Neural progenitor cell (in vitro differentiated cells): ENCODE measurements around the gene PGAP3. TPM values are rescaled to one million over a fixed set of nuclear protein-coding genes. Genes with fewer than 3 reads are reported as not detected.

Experiments used
- DNase-seq: peaks from one replicate; pipeline ENCODE4 v3.0.0-alpha.2; 2016; ENCODE audit warnings: low spot score
- H2AFZ ChIP-seq: fragments of 200-600 bp; sonication (generic); replicated peaks from 2 replicates; pipeline ENCODE4 v1.6.1; 2016; ENCODE audit warnings: antibody characterized with exemption
- H3F3A ChIP-seq: fragments of 200-600 bp; sonication (generic); 2 replicates; pipeline ENCODE4 v1.6.1; 2016; ENCODE audit warnings: antibody characterized with exemption, low read depth
- H3K27ac ChIP-seq: fragments of 200-600 bp; sonication (generic); 2 replicates; pipeline ENCODE4 v1.5.1; 2016; ENCODE audit warnings: mild to moderate bottlenecking
- H3K27me3 ChIP-seq: fragments of 200-600 bp; sonication (generic); 2 replicates; pipeline ENCODE4 v1.6.1; 2016; ENCODE audit warnings: mild to moderate bottlenecking, moderate library complexity
- H3K36me3 ChIP-seq: fragments of 200-600 bp; sonication (generic); 2 replicates; pipeline ENCODE4 v1.5.1; 2016
- H3K4me1 ChIP-seq: fragments of 200-600 bp; sonication (generic); 2 replicates; pipeline ENCODE4 v1.6.1; 2016; ENCODE audit warnings: mixed run types
- H3K4me2 ChIP-seq: fragments of 200-600 bp; sonication (generic); 2 replicates; pipeline ENCODE4 v1.6.1; 2016
- H3K4me3 ChIP-seq: fragments of 200-600 bp; sonication (generic); 2 replicates; pipeline ENCODE4 v1.5.1; 2016
- H3K79me2 ChIP-seq: fragments of 200-600 bp; sonication (generic); 2 replicates; pipeline ENCODE4 v1.6.1; 2016; ENCODE audit warnings: low read depth
- H3K9ac ChIP-seq: fragments of 200-600 bp; sonication (generic); 2 replicates; pipeline ENCODE4 v1.6.1; 2016
- H3K9me3 ChIP-seq: fragments of 200-600 bp; sonication (generic); 2 replicates; pipeline ENCODE4 v1.5.1; 2016; ENCODE audit warnings: low read depth
- H4K20me1 ChIP-seq: fragments of 200-600 bp; sonication (generic); 2 replicates; pipeline ENCODE4 v1.6.1; 2016; ENCODE audit warnings: low read depth
- H3K27ac Mint-ChIP-seq: 3 replicates; pipeline ENCODE4 v1.8.0; 2021; ENCODE audit warnings: mixed read lengths
- H3K27me3 Mint-ChIP-seq: 2 replicates; pipeline ENCODE4 v1.8.0; 2022; ENCODE audit warnings: low read depth, mild to moderate bottlenecking, inconsistent platforms, moderate library complexity, mixed read lengths; ENCODE audit not compliant: insufficient read depth
- H3K36me3 Mint-ChIP-seq: 3 replicates; pipeline ENCODE4 v1.8.0; 2021; ENCODE audit warnings: mixed read lengths
- H3K4me1 Mint-ChIP-seq: 3 replicates; pipeline ENCODE4 v1.8.0; 2021; ENCODE audit warnings: mixed read lengths
- H3K4me3 Mint-ChIP-seq: 3 replicates; pipeline ENCODE4 v1.8.0; 2021; ENCODE audit warnings: mild to moderate bottlenecking, moderate library complexity, mixed read lengths
- H3K9me3 Mint-ChIP-seq: 3 replicates; pipeline ENCODE4 v1.8.0; 2020; ENCODE audit warnings: mixed read lengths
- CTCF ChIP-seq: fragments of 200-600 bp; sonication (generic); IDR thresholded peaks from 2 replicates; pipeline ENCODE4 v1.5.1; 2017; ENCODE audit warnings: antibody characterized with exemption, mild to moderate bottlenecking
- EZH2 ChIP-seq: fragments of 200-600 bp; sonication (generic); IDR thresholded peaks from 2 replicates; pipeline ENCODE4 v1.6.1; 2017; ENCODE audit warnings: antibody characterized with exemption, mild to moderate bottlenecking, moderate library complexity
- EZH2phosphoT487 ChIP-seq: fragments of 200-600 bp; sonication (generic); IDR thresholded peaks from 2 replicates; pipeline ENCODE4 v1.6.1; 2017; ENCODE audit warnings: antibody characterized with exemption
- total RNA-seq: library from RNA; depleted of rRNA; stranded (reverse); fragments of >200 nt; gene quantifications from 2 replicates; pipeline ENCODE4 v1.2.3, GENCODE V29; 2015; ENCODE audit warnings: low replicate concordance

Gene PGAP3
- total RNA-seq, 1 donor from 2014 or later: 6.6 TPM

- no peaks in the 10 kb centered on the region for H3K9me3 ChIP-seq
- peaks cover 17% of the 10 kb centered on the region for H3F3A ChIP-seq
- TF ChIP-seq EZH2phosphoT487 (no peak), EZH2 (no peak), CTCF (no peak)
- no peak overlapping the region for H3K4me2 ChIP-seq
- H3K36me3 ChIP-seq: no peaks in the 10 kb centered on the region
- no peak overlapping the region for H3K27ac ChIP-seq
- no peak overlapping the region for H2AFZ ChIP-seq
- Mint-ChIP-seq H3K4me1 (peaks cover 15% of the 10 kb centered on the region), H3K27ac (no peak overlapping the region), H3K36me3 (peaks cover 4% of the 10 kb centered on the region), H3K9me3 (no peaks in the 10 kb centered on the region), H3K4me3 (no peak overlapping the region), H3K27me3 (peaks cover 10% of the 10 kb centered on the region)
- H3K27me3 ChIP-seq: peaks cover 30% of the 10 kb centered on the region
- peaks cover 26% of the 10 kb centered on the region for H3K4me1 ChIP-seq
- no peaks in the 10 kb centered on the region for H3K79me2 ChIP-seq
- no peak for DNase-seq
- no peak overlapping the region for H3K9ac ChIP-seq
- no peak overlapping the region for H3K4me3 ChIP-seq
- peaks cover 44% of the 10 kb centered on the region for H4K20me1 ChIP-seq
Measured at GRCh38 chr17:39662551-39663339, 25.1 kb downstream of the PGAP3 start.

- Histone ChIP-seq H3K27me3 (peaks cover 22% of the 10 kb centered on the region), H4K20me1 (peaks cover 44% of the 10 kb centered on the region), H3K79me2 (no peaks in the 10 kb centered on the region), H3K4me1 (peaks cover 23% of the 10 kb centered on the region), H2AFZ (no peak overlapping the region), H3K9me3 (no peaks in the 10 kb centered on the region), H3K27ac (no peak overlapping the region), H3K9ac (no peak overlapping the region), H3K4me2 (no peak overlapping the region), H3K4me3 (no peak overlapping the region), H3F3A (peaks cover 13% of the 10 kb centered on the region), H3K36me3 (no peaks in the 10 kb centered on the region)
- Mint-ChIP-seq H3K9me3 (no peaks in the 10 kb centered on the region), H3K36me3 (peaks cover 5% of the 10 kb centered on the region), H3K4me3 (no peak overlapping the region), H3K4me1 (peaks cover 15% of the 10 kb centered on the region), H3K27me3 (peaks cover 7% of the 10 kb centered on the region), H3K27ac (no peak overlapping the region)
- no peak for DNase-seq
- TF ChIP-seq CTCF: no peak
- no peak for TF ChIP-seq EZH2
- TF ChIP-seq EZH2phosphoT487: no peak
Measured at GRCh38 chr17:39661744-39662541, 25.9 kb downstream of the PGAP3 start.

GRCh38 chr17:39660397-39661385, 27.2 kb downstream of the PGAP3 start:
- Histone ChIP-seq H3K36me3 (no peaks in the 10 kb centered on the region), H2AFZ (no peak overlapping the region), H3K4me3 (no peak overlapping the region), H4K20me1 (peaks cover 36% of the 10 kb centered on the region), H3K27ac (no peak overlapping the region), H3K27me3 (peaks cover 9% of the 10 kb centered on the region), H3K9ac (no peak overlapping the region), H3K4me1 (peaks cover 14% of the 10 kb centered on the region), H3K4me2 (no peak overlapping the region), H3K9me3 (no peaks in the 10 kb centered on the region), H3F3A (peaks cover 9% of the 10 kb centered on the region), H3K79me2 (no peaks in the 10 kb centered on the region)
- peaks cover 13% of the 10 kb centered on the region for H3K4me1 Mint-ChIP-seq
- TF ChIP-seq CTCF (no peak), EZH2 (no peak), EZH2phosphoT487 (no peak)
- H3K9me3 Mint-ChIP-seq: no peaks in the 10 kb centered on the region
- no peak overlapping the region for H3K4me3 Mint-ChIP-seq
- H3K27me3 Mint-ChIP-seq: peaks cover 2% of the 10 kb centered on the region
- no peak overlapping the region for H3K27ac Mint-ChIP-seq
- peaks cover 6% of the 10 kb centered on the region for H3K36me3 Mint-ChIP-seq
- DNase-seq: peak; percentile 44
